GM19035 (cell line): ENCODE measurements around the gene RSPRY1.

ENCODE experiments used
- ATAC-seq: cut with Tn5 transposase; IDR thresholded peaks from one replicate; pipeline ENCODE4 v1.9.1; 2021; ENCODE audit not compliant: unreplicated experiment

The RSPRY1 gene

GRCh38 chr16:57152096-57153093 is 33.7 kb upstream of the RSPRY1 start:
- no peak for ATAC-seq

- ATAC-seq: no peak
Measured at GRCh38 chr16:57153841-57154240, 32.3 kb upstream of the RSPRY1 start.

GRCh38 chr16:57155702-57156350 is 30.3 kb upstream of the RSPRY1 start:
- no peak for ATAC-seq

- ATAC-seq: no peak
Measured at GRCh38 chr16:57156351-57156703, 29.8 kb upstream of the RSPRY1 start.

GRCh38 chr16:57157533-57157932 is 28.6 kb upstream of the RSPRY1 start:
- ATAC-seq: no peak

GRCh38 chr16:57159447-57159846 is 26.7 kb upstream of the RSPRY1 start:
- ATAC-seq: no peak

- ATAC-seq: no peak
Measured at GRCh38 chr16:57163842-57164241, 22.3 kb upstream of the RSPRY1 start.

GRCh38 chr16:57165483-57165882 is 20.6 kb upstream of the RSPRY1 start:
- ATAC-seq: no peak

- ATAC-seq: no peak
Measured at GRCh38 chr16:57165938-57166337, 20.2 kb upstream of the RSPRY1 start.

- ATAC-seq: no peak
Measured at GRCh38 chr16:57166451-57166850, 19.7 kb upstream of the RSPRY1 start.

GRCh38 chr16:57166951-57167350 is 19.2 kb upstream of the RSPRY1 start:
- ATAC-seq: no peak

GRCh38 chr16:57167538-57167937 is 18.6 kb upstream of the RSPRY1 start:
- no peak for ATAC-seq

GRCh38 chr16:57167953-57168352 is 18.2 kb upstream of the RSPRY1 start:
- ATAC-seq: no peak

GRCh38 chr16:57169327-57169726 is 16.8 kb upstream of the RSPRY1 start:
- no peak for ATAC-seq

- ATAC-seq: no peak
Measured at GRCh38 chr16:57172721-57173290, 13.3 kb upstream of the RSPRY1 start.

- ATAC-seq: no peak
Measured at GRCh38 chr16:57175896-57176295, 10.2 kb upstream of the RSPRY1 start.

- no peak for ATAC-seq
Measured at GRCh38 chr16:57178196-57178595, 7.9 kb upstream of the RSPRY1 start.

GRCh38 chr16:57178793-57179212 is 7.3 kb upstream of the RSPRY1 start:
- no peak for ATAC-seq

GRCh38 chr16:57179215-57179828 is 6.8 kb upstream of the RSPRY1 start:
- ATAC-seq: no peak

GRCh38 chr16:57184113-57184512 is 2.0 kb upstream of the RSPRY1 start:
- ATAC-seq: no peak

- ATAC-seq: no peak
Measured at GRCh38 chr16:57184887-57185445, 1.2 kb upstream of the RSPRY1 start.
